Right lobe of liver (tissue), 4 donors: ENCODE measurements around the gene GRIN2A.

ENCODE experiments used
- POLR2A ChIP-seq: fragments of 450-650 bp; IDR thresholded peaks from one replicate; pipeline ENCODE4 v1.6.1; 2017; ENCODE audit warnings: antibody characterized with exemption, mild to moderate bottlenecking
- TF ChIP-seq, protein P1 (sequence below), 4 donors: fragments of 200-600 bp in 3 of 4; fragments of 450-650 bp in 1 of 4; IDR thresholded peaks; one replicate each; pipeline versions ENCODE4 v1.5.1 to v1.8.0; 2016 to 2022; ENCODE audit warnings: antibody characterized with exemption in 4 of 4, mild to moderate bottlenecking in 2 of 4
- donor health status: DM: no; HTN: no; CAD: no.
- donor health status: DM: no; HTN: no; CAD: no.
- donor health status: DM: no; HTN: yes; CAD: no.

DNA sequence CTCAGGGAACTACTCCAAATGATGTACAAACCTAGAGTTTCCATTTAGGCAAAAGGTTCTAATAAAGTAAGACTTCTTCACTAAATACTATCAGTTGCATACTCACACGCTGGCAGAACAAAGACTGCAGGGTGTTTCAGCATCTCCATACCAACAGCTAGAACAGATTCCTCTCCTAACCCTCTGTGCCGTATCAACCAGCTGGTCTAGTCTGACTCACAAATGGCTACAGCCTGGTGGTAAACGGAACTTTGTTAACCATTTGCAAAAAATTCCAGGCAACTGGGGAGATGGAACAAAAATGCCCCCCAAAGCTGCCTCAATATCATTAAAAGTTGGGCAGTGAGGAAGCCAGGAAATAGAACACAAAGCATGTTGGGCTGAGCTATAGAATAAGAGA, 217.1 kb downstream of the GRIN2A start:
- TF ChIP-seq, protein P1, sequence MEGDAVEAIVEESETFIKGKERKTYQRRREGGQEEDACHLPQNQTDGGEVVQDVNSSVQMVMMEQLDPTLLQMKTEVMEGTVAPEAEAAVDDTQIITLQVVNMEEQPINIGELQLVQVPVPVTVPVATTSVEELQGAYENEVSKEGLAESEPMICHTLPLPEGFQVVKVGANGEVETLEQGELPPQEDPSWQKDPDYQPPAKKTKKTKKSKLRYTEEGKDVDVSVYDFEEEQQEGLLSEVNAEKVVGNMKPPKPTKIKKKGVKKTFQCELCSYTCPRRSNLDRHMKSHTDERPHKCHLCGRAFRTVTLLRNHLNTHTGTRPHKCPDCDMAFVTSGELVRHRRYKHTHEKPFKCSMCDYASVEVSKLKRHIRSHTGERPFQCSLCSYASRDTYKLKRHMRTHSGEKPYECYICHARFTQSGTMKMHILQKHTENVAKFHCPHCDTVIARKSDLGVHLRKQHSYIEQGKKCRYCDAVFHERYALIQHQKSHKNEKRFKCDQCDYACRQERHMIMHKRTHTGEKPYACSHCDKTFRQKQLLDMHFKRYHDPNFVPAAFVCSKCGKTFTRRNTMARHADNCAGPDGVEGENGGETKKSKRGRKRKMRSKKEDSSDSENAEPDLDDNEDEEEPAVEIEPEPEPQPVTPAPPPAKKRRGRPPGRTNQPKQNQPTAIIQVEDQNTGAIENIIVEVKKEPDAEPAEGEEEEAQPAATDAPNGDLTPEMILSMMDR (IDR thresholded peaks at IDR 0.05): no peak
- TF ChIP-seq POLR2A: no peak
